Smooth muscle cell (in vitro differentiated cells): ENCODE measurements around the gene SYT12. TPM values are rescaled to one million over a fixed set of nuclear protein-coding genes. Genes with fewer than 3 reads are reported as not detected.
A peak's percentile ranks its signal among the peaks of the same experiment; 100 is the strongest.

Experiments used
- DNase-seq: peaks from one replicate; lab custom pipeline; 2025; ENCODE audit not compliant: unreplicated experiment; lab: John Stamatoyannopoulos, UW
- H2AFZ ChIP-seq: fragments of 200-600 bp; sonication (generic); 2 replicates; pipeline ENCODE4 v1.6.0; 2016; ENCODE audit warnings: antibody characterized with exemption, low read depth, mild to moderate bottlenecking
- H3F3A ChIP-seq: fragments of 200-600 bp; sonication (generic); 2 replicates; pipeline ENCODE4 v1.6.0; 2017; ENCODE audit warnings: antibody characterized with exemption, low read depth
- H3K27ac ChIP-seq: fragments of 200-600 bp; sonication (generic); 2 replicates; pipeline ENCODE4 v1.5.1; 2016; ENCODE audit warnings: low read depth, mild to moderate bottlenecking
- H3K27me3 ChIP-seq: fragments of 200-600 bp; sonication (generic); 2 replicates; pipeline ENCODE4 v1.6.1; 2016; ENCODE audit warnings: low read depth, mild to moderate bottlenecking
- H3K36me3 ChIP-seq: fragments of 200-600 bp; sonication (generic); 2 replicates; pipeline ENCODE4 v1.5.1; 2016; ENCODE audit warnings: low read depth
- H3K4me1 ChIP-seq: fragments of 200-600 bp; sonication (generic); 2 replicates; pipeline ENCODE4 v1.5.1; 2016; ENCODE audit warnings: low read depth
- H3K4me2 ChIP-seq: fragments of 200-600 bp; sonication (generic); 2 replicates; pipeline ENCODE4 v1.6.0; 2016; ENCODE audit warnings: mild to moderate bottlenecking
- H3K4me3 ChIP-seq: fragments of 200-600 bp; sonication (generic); 2 replicates; pipeline ENCODE4 v1.5.1; 2016; ENCODE audit warnings: mild to moderate bottlenecking
- H3K79me2 ChIP-seq: fragments of 200-600 bp; sonication (generic); 2 replicates; pipeline ENCODE4 v1.6.0; 2016; ENCODE audit warnings: low read depth, mild to moderate bottlenecking
- H3K9ac ChIP-seq: fragments of 200-600 bp; sonication (generic); 2 replicates; pipeline ENCODE4 v1.6.0; 2016; ENCODE audit warnings: low read depth
- H3K9me3 ChIP-seq: fragments of 200-600 bp; sonication (generic); replicated peaks from 2 replicates; pipeline ENCODE4 v1.5.1; 2016; ENCODE audit warnings: low read depth
- H4K20me1 ChIP-seq: fragments of 200-600 bp; sonication (generic); 2 replicates; pipeline ENCODE4 v1.6.0; 2016; ENCODE audit warnings: low read depth
- CTCF ChIP-seq: fragments of 200-600 bp; sonication (generic); IDR thresholded peaks from 2 replicates; pipeline ENCODE4 v1.5.1; 2017; ENCODE audit warnings: borderline replicate concordance, mild to moderate bottlenecking, antibody characterized with exemption; ENCODE audit not compliant: insufficient read depth, poor library complexity, severe bottlenecking
- WGBS: methylation state at CpG from one replicate; pipeline ENCODE4 v1.1.7; 2016; ENCODE audit warnings: low lambda C conversion rate; 5-methylcytosine and 5-hydroxymethylcytosine counted together
- polyA plus RNA-seq: library from polyadenylated mRNA; unstranded; fragments of >200 nt; fragmentation: Nextera tagmentation; extraction: Ambion mirVana; gene quantifications from 2 replicates; pipeline ENCODE4 v1.2.1, GENCODE V29; 2016
- total RNA-seq: library from RNA; depleted of rRNA; stranded (reverse); fragments of >200 nt; gene quantifications from 2 replicates; pipeline ENCODE4 v1.2.3, GENCODE V29; 2014

SYT12 gene
- total and polyA plus RNA-seq, 2 experiments from 2014 or later = 2.1 to 3.4 TPM

- Histone ChIP-seq H3K79me2 (no peaks in the 10 kb centered on the region), H3K4me1 (peaks cover 9% of the 10 kb centered on the region), H3K4me2 (peak overlapping the region; percentile 54), H3K36me3 (no peaks in the 10 kb centered on the region), H3K27me3 (no peaks in the 10 kb centered on the region), H4K20me1 (no peaks in the 10 kb centered on the region), H3K9ac (no peak overlapping the region), H3K27ac (no peak overlapping the region), H3K9me3 (no peaks in the 10 kb centered on the region), H3K4me3 (no peak overlapping the region), H2AFZ (no peak overlapping the region), H3F3A (peaks cover 9% of the 10 kb centered on the region)
- no peak for TF ChIP-seq CTCF
- WGBS = 60% methylated on average over 20 of the region's 20 CpGs
- DNase-seq = no peak
These were observed 59.3 kb downstream of the SYT12 start for GRCh38 chr11:67082071-67082791.

- Histone ChIP-seq H4K20me1 (no peaks in the 10 kb centered on the region), H3K9ac (no peak overlapping the region), H3K4me3 (no peak overlapping the region), H3K36me3 (no peaks in the 10 kb centered on the region), H3K27ac (no peak overlapping the region), H3K27me3 (no peaks in the 10 kb centered on the region), H3K79me2 (no peaks in the 10 kb centered on the region), H3K4me1 (peaks cover 9% of the 10 kb centered on the region), H3K9me3 (no peaks in the 10 kb centered on the region), H3F3A (peaks cover 9% of the 10 kb centered on the region), H2AFZ (no peak overlapping the region), H3K4me2 (no peak overlapping the region)
- DNase-seq = no peak
- TF ChIP-seq CTCF = no peak
- 90% methylated on average over 8 of the region's 8 CpGs for WGBS
These were observed 60.9 kb downstream of the SYT12 start for GRCh38 chr11:67083786-67084366.

GRCh38 chr11:67085617-67086016 is 62.7 kb downstream of the SYT12 start:
- Histone ChIP-seq H3K4me3 (no peak overlapping the region), H3F3A (no peaks in the 10 kb centered on the region), H2AFZ (no peak overlapping the region), H3K9me3 (no peaks in the 10 kb centered on the region), H3K36me3 (no peaks in the 10 kb centered on the region), H4K20me1 (no peaks in the 10 kb centered on the region), H3K4me2 (no peak overlapping the region), H3K27ac (no peak overlapping the region), H3K79me2 (no peaks in the 10 kb centered on the region), H3K27me3 (no peaks in the 10 kb centered on the region), H3K4me1 (peaks cover 9% of the 10 kb centered on the region), H3K9ac (no peak overlapping the region)
- DNase-seq = no peak
- no peak for TF ChIP-seq CTCF
- 94% methylated on average over 5 of the region's 5 CpGs for WGBS
